Epithelial cell of proximal tubule (primary cell): Measurements from ENCODE around the gene PRLR. TPM values are rescaled to one million over a fixed set of nuclear protein-coding genes. Genes with fewer than 3 reads are reported as not detected.
"Not testable (repeated sequence)": the region's sequence is repeated elsewhere in the genome, so short reads cannot be mapped to it uniquely, and the experiment has no call there.

Experiments
- DNase-seq: peaks from one replicate; pipeline ENCODE4 v3.0.0-alpha.2; 2011; ENCODE audit warnings: low read depth
- H3K4me3 ChIP-seq: 2 replicates; pipeline ENCODE4 v1.5.1; 2011; ENCODE audit warnings: low read depth, mild to moderate bottlenecking, low read length
- total RNA-seq: library from RNA; depleted of rRNA; stranded (reverse); fragments of >200 nt; gene quantifications from 2 replicates; pipeline ENCODE4 v1.2.3, GENCODE V29; 2015
- TF ChIP-seq, protein P1 (sequence below): conservative IDR thresholded peaks from 2 replicates; pipeline ENCODE4 v1.5.1; 2012; ENCODE audit warnings: low read depth, mild to moderate bottlenecking, low read length

The PRLR gene
- total RNA-seq, 1 donor from 2014 or later: 0.35 TPM

DNA sequence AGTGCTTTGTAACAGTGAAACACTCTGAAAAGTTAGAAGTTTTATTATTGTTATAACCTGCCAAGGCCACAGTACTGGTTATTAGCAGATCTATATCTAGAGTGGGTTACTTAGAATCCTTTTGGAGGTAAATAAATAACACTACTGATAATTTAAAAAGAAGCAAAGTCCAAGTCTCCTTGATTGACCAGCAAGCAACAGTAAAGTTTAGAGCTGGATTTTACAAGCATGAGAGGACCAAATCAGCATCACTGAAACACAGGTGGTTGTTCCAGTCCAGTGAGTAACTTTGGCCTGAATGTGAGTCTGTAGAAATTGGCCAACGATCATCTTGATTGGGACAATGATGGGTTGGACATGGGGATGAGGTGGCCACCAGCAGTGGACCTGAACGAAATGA is 105.4 kb downstream of the PRLR start:
- no peak overlapping the region for H3K4me3 ChIP-seq
- DNase-seq: no peak
- TF ChIP-seq, protein P1, sequence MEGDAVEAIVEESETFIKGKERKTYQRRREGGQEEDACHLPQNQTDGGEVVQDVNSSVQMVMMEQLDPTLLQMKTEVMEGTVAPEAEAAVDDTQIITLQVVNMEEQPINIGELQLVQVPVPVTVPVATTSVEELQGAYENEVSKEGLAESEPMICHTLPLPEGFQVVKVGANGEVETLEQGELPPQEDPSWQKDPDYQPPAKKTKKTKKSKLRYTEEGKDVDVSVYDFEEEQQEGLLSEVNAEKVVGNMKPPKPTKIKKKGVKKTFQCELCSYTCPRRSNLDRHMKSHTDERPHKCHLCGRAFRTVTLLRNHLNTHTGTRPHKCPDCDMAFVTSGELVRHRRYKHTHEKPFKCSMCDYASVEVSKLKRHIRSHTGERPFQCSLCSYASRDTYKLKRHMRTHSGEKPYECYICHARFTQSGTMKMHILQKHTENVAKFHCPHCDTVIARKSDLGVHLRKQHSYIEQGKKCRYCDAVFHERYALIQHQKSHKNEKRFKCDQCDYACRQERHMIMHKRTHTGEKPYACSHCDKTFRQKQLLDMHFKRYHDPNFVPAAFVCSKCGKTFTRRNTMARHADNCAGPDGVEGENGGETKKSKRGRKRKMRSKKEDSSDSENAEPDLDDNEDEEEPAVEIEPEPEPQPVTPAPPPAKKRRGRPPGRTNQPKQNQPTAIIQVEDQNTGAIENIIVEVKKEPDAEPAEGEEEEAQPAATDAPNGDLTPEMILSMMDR: no peak

DNA sequence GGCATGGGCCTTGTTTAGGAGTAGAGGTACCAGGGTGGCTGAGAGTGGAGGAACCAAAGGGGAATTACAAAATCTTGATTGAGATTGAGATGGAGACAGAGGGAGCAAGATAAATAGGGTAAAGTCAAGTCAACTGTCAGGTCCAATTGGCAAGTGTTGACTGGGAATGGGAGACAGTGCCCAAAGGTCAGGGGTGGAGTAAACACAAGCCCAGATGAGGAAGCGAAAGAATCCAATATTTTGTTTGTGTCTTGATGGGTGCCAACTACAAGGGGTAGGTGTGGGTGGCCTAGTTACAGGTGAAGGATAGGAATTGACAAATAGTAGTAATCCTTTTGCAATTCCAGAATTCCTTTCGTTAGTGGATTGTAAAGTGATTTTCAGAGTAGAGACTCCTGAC is 107.5 kb downstream of the PRLR start:
- no peak for DNase-seq
- TF ChIP-seq, protein P1: no peak
- no peak overlapping the region for H3K4me3 ChIP-seq

DNA sequence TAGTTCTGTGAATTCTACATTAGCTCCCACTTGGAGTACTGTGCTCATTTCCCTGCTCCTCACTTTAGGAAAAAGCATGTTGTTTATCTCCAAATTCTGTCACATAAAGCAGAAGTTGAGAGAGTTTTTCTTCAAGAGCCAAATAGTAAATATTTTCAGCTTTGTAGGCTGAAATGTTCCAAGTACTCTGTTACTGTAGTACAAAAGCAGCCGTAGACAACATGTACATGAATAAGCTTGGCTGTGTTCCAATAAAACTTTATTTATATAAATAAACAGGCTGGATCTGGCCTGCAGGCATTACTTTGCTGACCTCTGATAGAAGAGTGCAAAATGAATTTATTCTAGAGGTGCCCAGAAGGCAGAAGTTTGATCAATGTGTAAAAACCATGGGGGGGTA is 109.6 kb downstream of the PRLR start:
- no peak for DNase-seq
- H3K4me3 ChIP-seq: no peak overlapping the region
- TF ChIP-seq, protein P1: no peak

DNA sequence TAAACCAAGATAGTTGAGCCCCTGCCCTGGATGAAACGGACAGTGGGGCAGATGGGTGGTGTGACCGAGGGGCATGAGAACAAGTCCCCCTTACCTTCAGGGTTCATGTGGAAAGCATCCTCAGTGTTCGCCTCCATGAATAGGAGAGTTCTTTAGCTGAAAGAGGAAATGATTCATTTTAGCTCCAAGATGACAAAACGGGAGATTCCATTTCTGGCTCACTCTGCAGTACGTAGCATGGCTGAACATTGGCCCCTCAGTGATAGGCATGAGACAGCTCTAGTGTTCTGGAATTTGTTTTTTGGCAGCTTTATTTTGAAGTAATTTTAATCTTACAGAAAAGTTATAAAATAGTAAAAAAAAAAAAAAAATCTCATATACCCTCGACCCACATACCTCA is 112.3 kb downstream of the PRLR start:
- DNase-seq: no peak
- H3K4me3 ChIP-seq: no peak overlapping the region
- TF ChIP-seq, protein P1: no peak

DNA sequence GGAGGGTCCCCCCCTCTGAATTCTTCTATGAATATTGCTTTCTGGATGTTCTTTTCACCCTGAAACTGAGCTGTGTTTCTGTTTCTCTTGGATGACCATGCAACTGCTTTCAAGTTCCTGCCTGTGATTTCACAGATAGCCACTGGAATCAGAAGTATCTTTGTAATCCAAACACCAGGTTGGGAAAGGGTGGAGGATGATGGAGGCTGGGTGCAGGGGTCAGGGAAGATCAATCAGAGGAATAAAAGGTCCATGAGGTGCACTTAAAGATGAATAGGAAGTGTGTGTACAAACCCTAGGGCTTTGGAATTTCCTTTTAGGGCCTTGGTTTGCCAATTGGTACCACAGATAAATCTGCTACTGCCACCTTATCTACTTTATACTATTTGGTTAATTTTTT is 114.4 kb downstream of the PRLR start:
- DNase-seq: no peak
- TF ChIP-seq, protein P1: no peak
- H3K4me3 ChIP-seq: no peak overlapping the region

DNA sequence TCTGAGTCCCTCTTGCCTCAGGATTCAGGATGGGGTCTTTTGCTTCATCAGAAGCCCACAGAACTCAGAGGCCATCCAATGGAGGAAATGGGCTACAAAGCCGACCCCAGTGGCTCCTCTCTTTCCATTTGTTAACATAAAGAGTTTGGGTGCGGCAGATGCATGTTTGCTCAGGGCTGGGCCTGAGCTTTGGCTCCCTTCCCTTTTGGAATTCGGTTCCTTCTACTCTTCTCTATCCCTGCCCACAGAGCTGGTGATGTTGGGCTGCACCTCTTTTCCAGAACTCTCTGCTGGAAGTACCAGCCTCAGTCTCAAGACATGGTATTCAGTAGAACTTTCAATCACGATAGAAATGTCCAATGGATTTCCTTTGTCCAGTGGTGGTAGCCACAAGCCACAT is 115.6 kb downstream of the PRLR start:
- no peak for DNase-seq
- no peak overlapping the region for H3K4me3 ChIP-seq
- TF ChIP-seq, protein P1: no peak

DNA sequence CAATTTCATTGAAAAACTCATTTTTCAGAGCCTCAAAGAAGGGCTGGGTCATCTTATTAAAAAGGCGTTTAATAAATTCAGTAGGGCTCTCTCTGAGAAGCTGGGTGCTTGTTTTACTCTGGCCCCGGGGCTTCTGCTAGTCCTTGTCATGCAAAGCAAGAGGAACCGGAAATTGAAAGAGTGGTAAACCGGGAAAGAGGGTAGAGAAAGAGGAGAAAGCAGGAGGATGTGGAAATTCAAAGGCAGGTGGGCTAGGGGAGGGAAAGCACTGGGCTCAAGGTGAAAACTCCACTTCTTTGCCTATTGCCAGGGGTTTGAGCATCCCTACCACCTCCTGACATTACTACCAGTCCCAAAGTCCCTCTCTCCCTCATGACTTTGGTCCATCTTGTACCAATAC is 118.0 kb downstream of the PRLR start:
- no peak for DNase-seq
- no peak overlapping the region for H3K4me3 ChIP-seq
- TF ChIP-seq, protein P1: no peak

DNA sequence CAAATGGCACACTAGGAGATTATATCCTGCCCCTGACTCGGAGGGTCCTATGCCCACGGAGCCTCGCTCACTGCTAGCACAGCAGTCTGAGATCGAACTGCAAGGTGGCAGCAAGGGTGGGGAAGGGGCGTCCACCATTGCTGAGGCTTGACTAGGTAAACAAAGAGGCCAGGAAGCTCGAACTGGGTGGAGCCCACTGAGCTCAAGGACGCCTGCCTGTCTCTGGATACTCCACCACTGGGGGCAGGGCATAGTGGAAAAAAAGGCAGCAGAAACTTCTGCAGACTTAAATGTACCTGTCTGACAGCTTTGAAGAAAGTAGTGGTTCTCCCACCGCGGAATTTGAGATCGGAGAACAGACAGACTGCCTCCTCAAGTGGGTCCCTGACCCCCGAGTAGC is 125.7 kb downstream of the PRLR start:
- not testable (repeated sequence) for DNase-seq, H3K4me3 ChIP-seq
